ENCODE results near the gene KCNMB2.

KCNMB2 gene

GRCh38 chr3:178810181-178810580, 273.9 kb downstream of the KCNMB2 start:
- ChIA-PET CTCF (no interaction called here), POLR2A (no interaction called here)
- DNase-seq (ENCODE audit: extremely low spot score) = no peak
- no peak for TF ChIP-seq SUZ12 (IDR thresholded peaks at IDR 0.05)
- no peak for TF ChIP-seq ELF4 (IDR thresholded peaks at IDR 0.05)
- TF ChIP-seq HDGF (IDR thresholded peaks at IDR 0.05; ENCODE audit: borderline replicate concordance) = no peak

DNA sequence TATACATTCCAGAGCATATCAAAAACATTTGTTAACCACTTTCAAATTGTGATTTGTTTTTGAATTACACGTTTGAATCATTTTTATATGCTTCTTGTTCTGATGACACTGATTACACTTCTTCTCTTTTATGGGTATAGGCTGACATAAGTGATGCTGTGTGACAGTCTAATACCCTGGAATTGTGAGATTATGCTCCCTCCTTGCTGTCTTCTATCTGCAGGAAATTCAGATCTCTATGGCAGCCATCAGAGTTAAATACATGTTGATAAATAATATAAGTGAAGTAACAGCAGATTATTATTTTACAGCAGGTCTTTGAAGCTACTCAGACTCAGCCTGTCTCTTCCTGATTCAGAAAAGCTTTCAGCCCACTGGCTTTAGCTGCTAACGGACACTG, 286.5 kb downstream of the KCNMB2 start:
- no peak for TF ChIP-seq L3MBTL2 (conservative IDR thresholded peaks at IDR 0.05)
- TF ChIP-seq, protein P1, sequence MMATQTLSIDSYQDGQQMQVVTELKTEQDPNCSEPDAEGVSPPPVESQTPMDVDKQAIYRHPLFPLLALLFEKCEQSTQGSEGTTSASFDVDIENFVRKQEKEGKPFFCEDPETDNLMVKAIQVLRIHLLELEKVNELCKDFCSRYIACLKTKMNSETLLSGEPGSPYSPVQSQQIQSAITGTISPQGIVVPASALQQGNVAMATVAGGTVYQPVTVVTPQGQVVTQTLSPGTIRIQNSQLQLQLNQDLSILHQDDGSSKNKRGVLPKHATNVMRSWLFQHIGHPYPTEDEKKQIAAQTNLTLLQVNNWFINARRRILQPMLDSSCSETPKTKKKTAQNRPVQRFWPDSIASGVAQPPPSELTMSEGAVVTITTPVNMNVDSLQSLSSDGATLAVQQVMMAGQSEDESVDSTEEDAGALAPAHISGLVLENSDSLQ (IDR thresholded peaks at IDR 0.05) = no peak
- TF ChIP-seq FOXK2 (IDR thresholded peaks at IDR 0.05) = no peak
- TF ChIP-seq ELF4 (IDR thresholded peaks at IDR 0.05) = no peak
- TF ChIP-seq SP1 (IDR thresholded peaks at IDR 0.05) = no peak
- no peak for TF ChIP-seq LEF1 (IDR thresholded peaks at IDR 0.05; ENCODE audit: borderline replicate concordance)
- no peak for TF ChIP-seq FOXM1 (IDR thresholded peaks at IDR 0.05; ENCODE audit: borderline replicate concordance)
- no peak for TF ChIP-seq CTBP1 (IDR thresholded peaks at IDR 0.05; ENCODE audit: borderline replicate concordance)
- no peak for TF ChIP-seq NFRKB (IDR thresholded peaks at IDR 0.05)
- ChIA-PET CTCF (no interaction called here), POLR2A (no interaction called here)
- no peak for DNase-seq (ENCODE audit: extremely low spot score)

GRCh38 chr3:178823150-178823549, 286.9 kb downstream of the KCNMB2 start:
- TF ChIP-seq FOXA1 (IDR thresholded peaks at IDR 0.05) (no peak), LEF1 (IDR thresholded peaks at IDR 0.05; ENCODE audit: borderline replicate concordance) (no peak), ZNF384 (IDR thresholded peaks at IDR 0.05) (no peak), L3MBTL2 (conservative IDR thresholded peaks at IDR 0.05) (no peak), SUZ12 (IDR thresholded peaks at IDR 0.05) (no peak), SP1 (IDR thresholded peaks at IDR 0.05) (no peak)
- TF ChIP-seq, protein P1 (IDR thresholded peaks at IDR 0.05) = no peak
- POLR2A ChIA-PET = no interaction called here
- DNase-seq (ENCODE audit: extremely low spot score) = no peak
- CTCF ChIA-PET = no interaction called here

DNA sequence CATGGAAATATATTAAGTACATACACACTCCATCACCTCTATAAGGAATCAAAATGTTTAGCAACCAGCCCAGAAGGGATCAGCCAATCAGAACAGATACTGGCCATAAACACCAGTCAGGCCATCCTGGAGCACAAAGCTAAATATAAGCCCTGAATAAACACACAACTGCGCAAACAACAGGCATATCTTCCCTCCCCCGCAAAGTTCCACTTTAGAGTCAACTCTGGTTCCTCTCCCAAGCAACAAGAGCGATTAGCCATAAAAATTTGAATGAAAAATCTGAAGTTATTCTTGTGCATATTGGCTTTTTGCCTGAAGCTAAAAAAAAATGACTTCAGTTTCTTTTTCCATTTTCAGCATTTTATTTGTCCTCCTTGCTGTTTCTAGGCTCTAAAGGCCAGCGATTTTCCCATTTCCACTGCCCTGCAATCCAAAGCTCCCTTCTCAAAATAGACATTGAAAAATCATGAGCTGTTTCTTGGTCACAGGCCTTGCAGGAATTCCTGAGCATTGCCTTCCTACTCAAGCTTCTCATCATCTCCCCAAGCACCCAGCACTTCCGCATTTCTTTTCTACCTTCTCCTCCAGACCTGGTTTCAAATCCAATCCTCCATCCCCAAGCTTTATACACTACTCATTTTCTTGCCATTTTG, 287.5 kb downstream of the KCNMB2 start:
- TF ChIP-seq TARDBP (IDR thresholded peaks at IDR 0.05) (no peak), ARNT (IDR thresholded peaks at IDR 0.05) (no peak), L3MBTL2 (conservative IDR thresholded peaks at IDR 0.05) (no peak), FOXK2 (IDR thresholded peaks at IDR 0.05) (no peak), FOXA1 (IDR thresholded peaks at IDR 0.05) (no peak), SUZ12 (IDR thresholded peaks at IDR 0.05) (no peak), HDGF (IDR thresholded peaks at IDR 0.05; ENCODE audit: borderline replicate concordance) (no peak)
- ChIA-PET POLR2A (no interaction called here), CTCF (interaction anchor here (0.6 kb wide), 1 partner anchor 21 kb away, joined by 3 read pairs; no protein-coding TSS in a partner anchor)
- no peak for DNase-seq (ENCODE audit: extremely low spot score)

DNA sequence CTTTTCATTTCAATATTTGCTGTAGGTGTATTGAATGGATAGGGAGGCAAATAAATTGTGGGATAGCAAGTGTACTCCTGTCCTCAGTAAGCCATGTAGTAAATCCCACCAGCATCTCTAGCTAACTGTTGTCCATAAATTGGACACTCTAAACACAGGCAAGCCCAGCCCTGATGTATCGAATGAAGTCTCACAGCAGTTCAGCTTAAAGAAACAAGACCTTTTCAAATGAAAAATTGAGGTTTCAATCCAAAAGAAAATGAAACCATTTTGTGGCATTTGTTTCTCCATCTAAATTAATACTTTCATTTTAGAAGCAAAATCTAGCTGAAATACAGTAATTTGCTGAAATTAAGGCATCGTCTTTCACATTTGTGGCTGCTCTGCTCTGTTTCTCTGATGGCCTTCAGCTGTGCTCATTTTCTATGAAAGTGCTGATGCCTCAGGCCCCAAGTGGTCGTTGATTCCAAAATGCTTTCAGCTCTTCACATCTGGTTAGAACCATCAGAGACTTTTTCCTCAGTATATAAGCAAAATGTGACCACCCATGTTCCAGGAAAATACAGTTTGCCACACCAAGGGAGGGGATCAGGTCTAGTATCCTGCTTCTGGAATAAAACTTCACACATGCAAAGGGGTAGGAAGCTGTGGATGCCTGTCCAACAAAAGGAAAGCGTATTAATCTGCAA, 290.3 kb downstream of the KCNMB2 start:
- DNase-seq (ENCODE audit: extremely low spot score) = no peak
- ChIA-PET POLR2A (no interaction called here), CTCF (no interaction called here)
- TF ChIP-seq ELF4 (IDR thresholded peaks at IDR 0.05) (no peak), FOXK2 (IDR thresholded peaks at IDR 0.05) (no peak), L3MBTL2 (conservative IDR thresholded peaks at IDR 0.05) (no peak), BHLHE40 (IDR thresholded peaks at IDR 0.05; ENCODE audit: borderline replicate concordance) (no peak)

DNA sequence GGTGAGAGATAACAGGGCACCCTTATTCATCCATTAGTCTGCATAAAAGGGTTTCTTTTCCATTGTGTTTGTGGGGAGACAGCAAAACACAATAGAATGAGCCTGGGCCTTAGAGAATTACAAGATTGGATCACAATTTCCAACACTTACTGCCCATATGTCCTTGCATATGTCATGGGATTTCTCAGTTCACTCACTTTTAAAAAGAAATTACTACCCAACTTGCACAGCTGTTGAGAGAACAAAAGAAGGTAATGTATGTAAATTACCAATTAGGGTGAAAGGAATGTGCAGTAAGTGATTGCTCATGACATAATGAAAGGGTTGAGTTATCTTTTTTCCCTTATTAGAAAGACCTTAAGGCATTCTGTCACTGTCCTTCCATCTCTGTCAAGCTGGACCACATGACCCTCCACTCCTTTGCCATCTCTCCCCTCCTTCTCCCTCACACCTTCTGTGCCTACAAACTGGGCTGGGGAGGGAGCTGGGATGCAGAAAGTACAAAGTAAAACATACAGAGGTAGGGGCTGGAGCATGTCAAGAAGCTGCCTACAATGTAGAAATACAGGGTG, 291.1 kb downstream of the KCNMB2 start:
- no peak for DNase-seq (ENCODE audit: extremely low spot score)
- CTCF ChIA-PET = no interaction called here
- TF ChIP-seq ELF4 (IDR thresholded peaks at IDR 0.05) = no peak
- TF ChIP-seq BHLHE40 (IDR thresholded peaks at IDR 0.05; ENCODE audit: borderline replicate concordance) = no peak
- no peak for TF ChIP-seq L3MBTL2 (conservative IDR thresholded peaks at IDR 0.05)
- TF ChIP-seq ARNT (IDR thresholded peaks at IDR 0.05) = no peak
- no peak for TF ChIP-seq FOXM1 (IDR thresholded peaks at IDR 0.05; ENCODE audit: borderline replicate concordance)
- no peak for TF ChIP-seq FOXK2 (IDR thresholded peaks at IDR 0.05)
- TF ChIP-seq HDGF (IDR thresholded peaks at IDR 0.05; ENCODE audit: borderline replicate concordance) = no peak
- no peak for TF ChIP-seq CTBP1 (IDR thresholded peaks at IDR 0.05; ENCODE audit: borderline replicate concordance)
- TF ChIP-seq SP1 (IDR thresholded peaks at IDR 0.05) = no peak
- TF ChIP-seq ZNF384 (IDR thresholded peaks at IDR 0.05) = no peak
- TF ChIP-seq FOXA1 (IDR thresholded peaks at IDR 0.05) = no peak
- TF ChIP-seq LEF1 (IDR thresholded peaks at IDR 0.05; ENCODE audit: borderline replicate concordance) = no peak
- POLR2A ChIA-PET = no interaction called here

GRCh38 chr3:178833695-178834094, 297.5 kb downstream of the KCNMB2 start:
- TF ChIP-seq BHLHE40 (IDR thresholded peaks at IDR 0.05; ENCODE audit: borderline replicate concordance) (no peak), NFRKB (IDR thresholded peaks at IDR 0.05) (no peak), FOXA1 (IDR thresholded peaks at IDR 0.05) (no peak), CTBP1 (IDR thresholded peaks at IDR 0.05; ENCODE audit: borderline replicate concordance) (no peak), ELF4 (IDR thresholded peaks at IDR 0.05) (no peak), SP1 (IDR thresholded peaks at IDR 0.05) (no peak), HDGF (IDR thresholded peaks at IDR 0.05; ENCODE audit: borderline replicate concordance) (no peak), SUZ12 (IDR thresholded peaks at IDR 0.05) (no peak), TARDBP (IDR thresholded peaks at IDR 0.05) (no peak), ARNT (IDR thresholded peaks at IDR 0.05) (no peak), L3MBTL2 (conservative IDR thresholded peaks at IDR 0.05) (no peak), ZNF384 (IDR thresholded peaks at IDR 0.05) (no peak), LEF1 (IDR thresholded peaks at IDR 0.05; ENCODE audit: borderline replicate concordance) (no peak)
- TF ChIP-seq, protein P1 (IDR thresholded peaks at IDR 0.05) = no peak
- POLR2A ChIA-PET = no interaction called here
- CTCF ChIA-PET = no interaction called here
- DNase-seq (ENCODE audit: extremely low spot score) = no peak

Data from HEK293T (cell line).